ENCODE measurements around the gene RNF217.

Gene RNF217

DNA sequence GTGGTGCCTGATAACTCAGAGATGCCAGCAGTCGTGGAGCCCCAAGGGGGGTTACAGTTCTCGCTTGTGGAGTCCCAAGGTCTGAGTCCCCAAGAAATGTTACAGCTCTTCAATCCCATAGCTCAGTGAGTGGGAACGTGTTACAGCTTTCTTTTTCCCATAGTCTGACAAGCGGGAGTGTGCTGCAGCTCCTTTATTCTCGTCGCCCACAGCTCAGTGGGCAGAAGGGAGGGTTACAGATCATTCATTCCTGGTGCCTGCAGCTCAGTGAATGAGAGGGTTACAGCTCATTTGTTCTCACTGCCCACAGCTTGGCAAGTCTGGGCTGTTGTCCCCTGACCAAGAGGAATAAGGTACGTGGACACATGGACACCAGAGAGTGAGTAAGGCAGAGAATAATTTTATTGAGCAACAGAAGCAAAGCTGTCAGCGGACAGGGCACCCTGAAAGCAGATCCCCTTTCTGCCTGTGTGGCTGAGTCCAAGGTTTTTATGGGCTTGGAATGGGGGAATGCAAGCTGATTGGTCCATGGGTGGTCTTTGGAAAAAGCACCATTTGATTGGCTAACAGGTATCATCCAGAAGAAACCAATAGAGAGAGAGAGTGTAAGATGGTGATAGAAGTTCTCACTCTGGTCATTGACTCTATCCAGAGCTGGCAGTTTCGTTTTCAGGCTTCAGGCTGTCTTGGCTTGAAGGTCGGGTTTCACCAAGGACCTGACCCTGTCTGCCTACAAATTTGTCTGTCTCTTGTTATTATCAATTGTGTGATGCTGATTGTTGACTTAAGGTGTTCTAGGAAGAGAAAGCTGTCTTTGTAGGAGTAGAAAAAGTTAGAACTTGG, 16.4 kb downstream of the RNF217 start:
- no peak for DNase-seq (ENCODE audit: low spot score)
- in situ Hi-C loops (cut with MboI; ENCODE audit: low sequenced_read_pairs, unreplicated experiment) = no loop called here
- no peak for TF ChIP-seq CTCF (IDR thresholded peaks at IDR 0.05; ENCODE audit: borderline replicate concordance, control extremely low read depth, extremely low read depth, insufficient read depth, missing control alignments)

GRCh38 chr6:124979294-124979678, 17.0 kb downstream of the RNF217 start:
- TF ChIP-seq CTCF (IDR thresholded peaks at IDR 0.05; ENCODE audit: borderline replicate concordance, control extremely low read depth, extremely low read depth, insufficient read depth, missing control alignments) = no peak
- in situ Hi-C loops (cut with MboI; ENCODE audit: low sequenced_read_pairs, unreplicated experiment) = no loop called here
- no peak for DNase-seq (ENCODE audit: low spot score)

DNA sequence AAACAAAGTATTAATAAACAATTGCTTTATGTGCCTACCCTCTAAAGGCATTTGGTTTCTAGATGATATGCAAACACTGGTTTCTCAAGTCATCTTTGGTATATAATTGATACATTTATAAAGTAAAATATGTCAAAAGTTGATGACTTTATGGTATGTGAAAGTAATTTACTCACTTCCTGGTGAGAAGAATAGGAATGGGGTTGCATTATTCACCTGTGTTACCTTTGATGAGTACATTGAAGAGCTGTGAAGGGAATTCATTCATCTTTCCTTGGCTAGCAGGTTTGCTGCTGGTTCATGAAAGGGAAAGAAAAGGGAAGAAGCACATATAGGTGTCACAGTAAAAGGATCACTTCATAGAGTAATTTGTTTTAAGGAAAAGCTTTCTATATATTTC, 20.4 kb downstream of the RNF217 start:
- in situ Hi-C loops (cut with MboI; ENCODE audit: low sequenced_read_pairs, unreplicated experiment) = no loop called here
- TF ChIP-seq CTCF (IDR thresholded peaks at IDR 0.05; ENCODE audit: borderline replicate concordance, control extremely low read depth, extremely low read depth, insufficient read depth, missing control alignments) = no peak
- no peak for DNase-seq (ENCODE audit: low spot score)

DNA sequence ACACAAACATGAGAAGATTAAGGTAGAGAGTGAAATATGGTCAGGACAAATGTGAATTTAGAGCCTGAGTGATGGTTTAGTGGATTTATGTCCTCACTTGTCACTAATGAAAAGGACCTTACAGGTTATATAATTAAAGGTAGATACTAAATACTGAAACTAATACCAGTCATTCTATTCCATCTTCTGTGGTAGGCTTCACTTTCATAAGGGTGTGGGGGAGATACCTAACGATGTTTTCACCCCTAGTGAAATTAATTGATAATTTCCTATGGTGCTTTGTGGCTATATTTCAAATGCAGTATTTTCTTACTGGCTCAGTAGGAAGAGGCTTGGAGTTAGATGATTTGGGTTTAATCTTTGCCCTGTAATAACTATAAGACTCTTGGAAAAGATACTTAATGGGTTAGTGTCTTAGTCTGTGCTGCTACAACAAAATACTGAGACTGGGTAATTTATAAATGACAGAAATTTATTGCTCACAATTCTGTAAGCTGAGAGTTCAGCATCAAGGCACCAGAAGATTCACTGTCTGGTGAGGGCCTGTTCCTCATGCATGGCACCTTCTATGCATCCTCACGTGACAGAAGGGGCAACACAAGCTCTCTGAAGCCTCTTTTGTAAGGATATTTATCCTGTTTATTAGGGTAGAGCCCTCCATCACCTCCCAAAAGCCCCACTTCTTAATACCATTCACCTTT, 21.3 kb downstream of the RNF217 start:
- in situ Hi-C loops (cut with MboI; ENCODE audit: low sequenced_read_pairs, unreplicated experiment) = no loop called here
- TF ChIP-seq CTCF (IDR thresholded peaks at IDR 0.05; ENCODE audit: borderline replicate concordance, control extremely low read depth, extremely low read depth, insufficient read depth, missing control alignments) = no peak
- DNase-seq (ENCODE audit: low spot score) = no peak

GRCh38 chr6:124984668-124985338, 22.6 kb downstream of the RNF217 start:
- no peak for TF ChIP-seq CTCF (IDR thresholded peaks at IDR 0.05; ENCODE audit: borderline replicate concordance, control extremely low read depth, extremely low read depth, insufficient read depth, missing control alignments)
- no peak for DNase-seq (ENCODE audit: low spot score)
- in situ Hi-C loops (cut with MboI; ENCODE audit: low sequenced_read_pairs, unreplicated experiment) = no loop called here

DNA sequence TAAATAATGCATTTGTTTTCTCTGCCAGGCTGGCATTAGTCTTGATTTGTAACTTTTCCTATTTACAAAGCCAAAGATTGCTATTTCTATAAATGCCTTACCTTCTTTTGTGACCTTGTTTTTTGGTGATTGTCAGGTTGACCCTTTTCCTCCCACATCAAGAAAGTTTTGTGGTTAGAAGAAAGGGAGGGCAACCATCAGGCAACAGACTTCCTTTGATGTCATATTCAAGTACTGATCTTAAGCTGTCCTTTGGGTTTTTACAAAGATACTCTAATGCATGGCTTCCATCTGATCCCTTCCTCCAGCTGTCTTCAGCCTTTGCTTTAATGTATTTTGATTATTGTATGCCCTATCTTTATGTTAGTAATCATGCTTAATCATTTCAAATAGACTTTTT, 23.9 kb downstream of the RNF217 start:
- no peak for DNase-seq (ENCODE audit: low spot score)
- TF ChIP-seq CTCF (IDR thresholded peaks at IDR 0.05; ENCODE audit: borderline replicate concordance, control extremely low read depth, extremely low read depth, insufficient read depth, missing control alignments) = no peak
- in situ Hi-C loops (cut with MboI; ENCODE audit: low sequenced_read_pairs, unreplicated experiment) = no loop called here
